WTC11 (cell line): ENCODE data around the gene SVIL. TPM values are rescaled to one million over a fixed set of nuclear protein-coding genes. Genes with fewer than 3 reads are reported as not detected.
A peak's percentile ranks its signal among the peaks of the same experiment; 100 is the strongest.

Experiments
- ATAC-seq: fragments of 200-7000 bp; cut with Tn5 transposase; 2 replicates; pipeline ENCODE4 v1.10.0; 2021; ENCODE audit warnings: mild to moderate bottlenecking, moderate library complexity
- CTCF ChIA-PET: fragments of 300-600 bp; sonication (Branson Sonifier 250); formaldehyde crosslinking; loops from one replicate; lab custom pipeline; 2021; ENCODE audit warnings: antibody characterized with exemption; lab: Charles Lee
- POLR2A ChIA-PET: fragments of 350-600 bp; sonication (Branson Sonifier 250); formaldehyde crosslinking; loops from one replicate; lab custom pipeline; 2021; ENCODE audit warnings: antibody characterized with exemption; lab: Charles Lee
- DNase-seq: peaks from one replicate; pipeline ENCODE4 v3.0.0; 2021; ENCODE audit warnings: low spot score
- H3K27ac Mint-ChIP-seq: 2 replicates; pipeline ENCODE4 v1.8.0; 2021; ENCODE audit warnings: mixed read lengths
- H3K27me3 Mint-ChIP-seq: 2 replicates; pipeline ENCODE4 v1.8.0; 2021; ENCODE audit warnings: low read depth, mild to moderate bottlenecking, moderate library complexity, mixed read lengths
- H3K36me3 Mint-ChIP-seq: 2 replicates; pipeline ENCODE4 v1.8.0; 2021; ENCODE audit warnings: mixed read lengths
- H3K4me1 Mint-ChIP-seq: 2 replicates; pipeline ENCODE4 v1.8.0; 2022; ENCODE audit warnings: mixed read lengths
- H3K4me3 Mint-ChIP-seq: 2 replicates; pipeline ENCODE4 v1.8.0; 2021; ENCODE audit warnings: mild to moderate bottlenecking, moderate library complexity, mixed read lengths
- H3K9me3 Mint-ChIP-seq: 2 replicates; pipeline ENCODE4 v1.8.0; 2021; ENCODE audit warnings: mixed read lengths
- ATF1 ChIP-seq: sonication (generic); formaldehyde crosslinking; IDR thresholded peaks from 2 replicates; pipeline ENCODE4 v1.8.1; 2023; ENCODE audit warnings: mild to moderate bottlenecking, moderate library complexity, missing genetic modification reagents
- CBFB ChIP-seq: sonication (generic); formaldehyde crosslinking; IDR thresholded peaks from 2 replicates; pipeline ENCODE4 v1.8.1; 2022; ENCODE audit warnings: mild to moderate bottlenecking, low read depth, missing genetic modification reagents
- CREB1 ChIP-seq: sonication (generic); formaldehyde crosslinking; IDR thresholded peaks from 2 replicates; pipeline ENCODE4 v1.8.0; 2023; ENCODE audit warnings: mild to moderate bottlenecking, missing genetic modification reagents
- ELF4 ChIP-seq: sonication (generic); formaldehyde crosslinking; IDR thresholded peaks from 2 replicates; pipeline ENCODE4 v1.8.1; 2022; ENCODE audit warnings: low read depth, mild to moderate bottlenecking, moderate library complexity, missing genetic modification reagents
- ESRRA ChIP-seq: sonication (generic); formaldehyde crosslinking; IDR thresholded peaks from 2 replicates; pipeline ENCODE4 v1.8.1; 2022; ENCODE audit warnings: mild to moderate bottlenecking, missing genetic modification reagents, borderline replicate concordance
- GTF2I ChIP-seq: fragments of 250-450 bp; sonication (Bioruptor Pico); conservative IDR thresholded peaks from 2 replicates; pipeline ENCODE4 v1.4.0; 2021; ENCODE audit warnings: mild to moderate bottlenecking
- NFATC4 ChIP-seq: fragments of 250-450 bp; sonication (Bioruptor Pico); IDR thresholded peaks from 2 replicates; pipeline ENCODE4 v1.9.0; 2021; ENCODE audit warnings: mild to moderate bottlenecking
- NFYB ChIP-seq: sonication (generic); formaldehyde crosslinking; conservative IDR thresholded peaks from 2 replicates; pipeline ENCODE4 v1.8.0; 2022; ENCODE audit warnings: low read depth, missing genetic modification reagents
- PRRX2 ChIP-seq: fragments of 250-450 bp; sonication (Bioruptor Pico); IDR thresholded peaks from 2 replicates; pipeline ENCODE4 v1.8.0; 2021; ENCODE audit warnings: mild to moderate bottlenecking
- RELA ChIP-seq: sonication (generic); formaldehyde crosslinking; IDR thresholded peaks from 2 replicates; pipeline ENCODE4 v1.8.1; 2022; ENCODE audit warnings: missing genetic modification reagents, mild to moderate bottlenecking, borderline replicate concordance
- RORB ChIP-seq: fragments of 250-450 bp; sonication (Bioruptor Pico); IDR thresholded peaks from 2 replicates; pipeline ENCODE4 v1.9.0; 2021; ENCODE audit warnings: mild to moderate bottlenecking
- SOX15 ChIP-seq: fragments of 250-450 bp; sonication (Bioruptor Pico); IDR thresholded peaks from 2 replicates; pipeline ENCODE4 v1.9.0; 2021; ENCODE audit warnings: mild to moderate bottlenecking
- TP53 ChIP-seq: sonication (generic); formaldehyde crosslinking; IDR thresholded peaks from 2 replicates; pipeline ENCODE4 v1.8.1; 2023; ENCODE audit warnings: mild to moderate bottlenecking, missing genetic modification reagents
- ZNF121 ChIP-seq: sonication (generic); formaldehyde crosslinking; IDR thresholded peaks from 2 replicates; pipeline ENCODE4 v1.8.0; 2023; ENCODE audit warnings: missing genetic modification reagents
- ZNF232 ChIP-seq: sonication (generic); formaldehyde crosslinking; IDR thresholded peaks from 2 replicates; pipeline ENCODE4 v1.8.0; 2022; ENCODE audit warnings: mild to moderate bottlenecking, missing genetic modification reagents
- ZNF416 ChIP-seq: fragments of 250-450 bp; sonication (Bioruptor Pico); IDR thresholded peaks from 2 replicates; pipeline ENCODE4 v1.9.0; 2021; ENCODE audit warnings: mild to moderate bottlenecking, inconsistent platforms
- total RNA-seq: library from RNA; stranded (reverse); gene quantifications from 3 replicates; pipeline ENCODE4 v1.2.3, GENCODE V29; 2021
- TF ChIP-seq, protein P1 (sequence below): fragments of 250-450 bp; sonication (Bioruptor Pico); IDR thresholded peaks from 2 replicates; pipeline ENCODE4 v1.9.0; 2021; ENCODE audit warnings: mild to moderate bottlenecking
- TF ChIP-seq, protein P2 (sequence below): fragments of 250-450 bp; sonication (Bioruptor Pico); IDR thresholded peaks from 2 replicates; pipeline ENCODE4 v1.9.0; 2021; ENCODE audit warnings: moderate library complexity, mild to moderate bottlenecking, inconsistent platforms, borderline replicate concordance
- TF ChIP-seq, protein P3 (sequence below): sonication (generic); formaldehyde crosslinking; IDR thresholded peaks from 2 replicates; pipeline ENCODE4 v1.8.1; 2023; ENCODE audit warnings: mild to moderate bottlenecking, missing genetic modification reagents, moderate library complexity
- TF ChIP-seq, protein P4 (sequence below): sonication (generic); formaldehyde crosslinking; IDR thresholded peaks from 2 replicates; pipeline ENCODE4 v1.8.1; 2023; ENCODE audit warnings: mild to moderate bottlenecking, moderate library complexity, missing genetic modification reagents
- TF ChIP-seq, protein P5 (sequence below): sonication (generic); formaldehyde crosslinking; IDR thresholded peaks from 2 replicates; pipeline ENCODE4 v1.8.1; 2023; ENCODE audit warnings: mild to moderate bottlenecking, missing genetic modification reagents, moderate library complexity
- TF ChIP-seq, protein P6 (sequence below): sonication (generic); formaldehyde crosslinking; IDR thresholded peaks from 2 replicates; pipeline ENCODE4 v1.8.0; 2023; ENCODE audit warnings: missing genetic modification reagents
- TF ChIP-seq, protein P7 (sequence below): sonication (generic); formaldehyde crosslinking; IDR thresholded peaks from 2 replicates; pipeline ENCODE4 v1.8.0; 2022; ENCODE audit warnings: mild to moderate bottlenecking, missing genetic modification reagents
- TF ChIP-seq, protein P8 (sequence below): sonication (generic); formaldehyde crosslinking; IDR thresholded peaks from 2 replicates; pipeline ENCODE4 v1.8.1; 2022; ENCODE audit warnings: mild to moderate bottlenecking, missing genetic modification reagents, moderate library complexity, borderline replicate concordance
- TF ChIP-seq, protein P9 (sequence below): sonication (generic); formaldehyde crosslinking; IDR thresholded peaks from 2 replicates; pipeline ENCODE4 v1.8.0; 2022; ENCODE audit warnings: missing genetic modification reagents

The SVIL gene
- total RNA-seq, 1 experiment from 2014 or later = 27.1 TPM

DNA sequence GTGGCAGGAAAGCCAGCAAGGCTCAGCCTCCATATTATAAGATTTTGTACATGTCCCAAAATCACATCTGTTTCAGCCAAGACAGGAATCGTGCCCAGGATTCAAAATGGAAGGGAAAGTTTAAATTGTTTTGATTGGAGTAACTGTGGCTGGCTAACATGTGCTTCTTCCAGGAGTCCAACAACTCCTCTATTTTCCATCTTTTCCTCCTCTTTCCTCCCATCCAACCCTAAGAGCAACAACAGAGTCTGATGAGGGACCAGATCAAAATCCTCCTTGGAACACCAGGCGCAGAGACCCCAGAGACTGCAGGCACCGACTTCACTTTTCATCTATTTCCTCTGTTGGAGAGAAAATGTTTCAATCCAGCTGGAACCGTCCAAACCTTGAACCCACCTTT is 36.0 kb upstream of the SVIL start:
- Mint-ChIP-seq H3K4me1 (peaks cover 42% of the 10 kb centered on the region), H3K27me3 (no peaks in the 10 kb centered on the region), H3K27ac (peak overlapping the region; percentile 18; the same call in 1 of the 2 replicates), H3K4me3 (no peak overlapping the region), H3K36me3 (peaks cover 31% of the 10 kb centered on the region), H3K9me3 (peaks cover 23% of the 10 kb centered on the region)
- no peak for DNase-seq
- no peak for TF ChIP-seq CREB1
- TF ChIP-seq TP53 (CRISPR knock-in tag) = no peak
- TF ChIP-seq, protein P1, sequence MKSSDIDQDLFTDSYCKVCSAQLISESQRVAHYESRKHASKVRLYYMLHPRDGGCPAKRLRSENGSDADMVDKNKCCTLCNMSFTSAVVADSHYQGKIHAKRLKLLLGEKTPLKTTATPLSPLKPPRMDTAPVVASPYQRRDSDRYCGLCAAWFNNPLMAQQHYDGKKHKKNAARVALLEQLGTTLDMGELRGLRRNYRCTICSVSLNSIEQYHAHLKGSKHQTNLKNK (CRISPR knock-in tag) = no peak
- no peak for TF ChIP-seq ELF4 (CRISPR knock-in tag)
- TF ChIP-seq NFATC4 (CRISPR knock-in tag) = no peak
- no peak for TF ChIP-seq ATF1 (CRISPR knock-in tag)
- no peak for TF ChIP-seq ESRRA
- TF ChIP-seq, protein P2, sequence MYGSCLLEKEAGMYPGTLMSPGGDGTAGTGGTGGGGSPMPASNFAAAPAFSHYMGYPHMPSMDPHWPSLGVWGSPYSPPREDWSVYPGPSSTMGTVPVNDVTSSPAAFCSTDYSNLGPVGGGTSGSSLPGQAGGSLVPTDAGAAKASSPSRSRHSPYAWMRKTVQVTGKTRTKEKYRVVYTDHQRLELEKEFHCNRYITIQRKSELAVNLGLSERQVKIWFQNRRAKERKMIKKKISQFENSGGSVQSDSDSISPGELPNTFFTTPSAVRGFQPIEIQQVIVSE (CRISPR knock-in tag) = no peak
- TF ChIP-seq, protein P3, sequence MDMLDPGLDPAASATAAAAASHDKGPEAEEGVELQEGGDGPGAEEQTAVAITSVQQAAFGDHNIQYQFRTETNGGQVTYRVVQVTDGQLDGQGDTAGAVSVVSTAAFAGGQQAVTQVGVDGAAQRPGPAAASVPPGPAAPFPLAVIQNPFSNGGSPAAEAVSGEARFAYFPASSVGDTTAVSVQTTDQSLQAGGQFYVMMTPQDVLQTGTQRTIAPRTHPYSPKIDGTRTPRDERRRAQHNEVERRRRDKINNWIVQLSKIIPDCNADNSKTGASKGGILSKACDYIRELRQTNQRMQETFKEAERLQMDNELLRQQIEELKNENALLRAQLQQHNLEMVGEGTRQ (CRISPR knock-in tag) = no peak
- TF ChIP-seq, protein P4, sequence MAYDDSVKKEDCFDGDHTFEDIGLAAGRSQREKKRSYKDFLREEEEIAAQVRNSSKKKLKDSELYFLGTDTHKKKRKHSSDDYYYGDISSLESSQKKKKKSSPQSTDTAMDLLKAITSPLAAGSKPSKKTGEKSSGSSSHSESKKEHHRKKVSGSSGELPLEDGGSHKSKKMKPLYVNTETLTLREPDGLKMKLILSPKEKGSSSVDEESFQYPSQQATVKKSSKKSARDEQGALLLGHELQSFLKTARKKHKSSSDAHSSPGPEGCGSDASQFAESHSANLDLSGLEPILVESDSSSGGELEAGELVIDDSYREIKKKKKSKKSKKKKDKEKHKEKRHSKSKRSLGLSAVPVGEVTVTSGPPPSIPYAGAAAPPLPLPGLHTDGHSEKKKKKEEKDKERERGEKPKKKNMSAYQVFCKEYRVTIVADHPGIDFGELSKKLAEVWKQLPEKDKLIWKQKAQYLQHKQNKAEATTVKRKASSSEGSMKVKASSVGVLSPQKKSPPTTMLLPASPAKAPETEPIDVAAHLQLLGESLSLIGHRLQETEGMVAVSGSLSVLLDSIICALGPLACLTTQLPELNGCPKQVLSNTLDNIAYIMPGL (CRISPR knock-in tag) = no peak
- no peak for ATAC-seq
- CTCF ChIA-PET = no interaction called here
- POLR2A ChIA-PET = no interaction called here

DNA sequence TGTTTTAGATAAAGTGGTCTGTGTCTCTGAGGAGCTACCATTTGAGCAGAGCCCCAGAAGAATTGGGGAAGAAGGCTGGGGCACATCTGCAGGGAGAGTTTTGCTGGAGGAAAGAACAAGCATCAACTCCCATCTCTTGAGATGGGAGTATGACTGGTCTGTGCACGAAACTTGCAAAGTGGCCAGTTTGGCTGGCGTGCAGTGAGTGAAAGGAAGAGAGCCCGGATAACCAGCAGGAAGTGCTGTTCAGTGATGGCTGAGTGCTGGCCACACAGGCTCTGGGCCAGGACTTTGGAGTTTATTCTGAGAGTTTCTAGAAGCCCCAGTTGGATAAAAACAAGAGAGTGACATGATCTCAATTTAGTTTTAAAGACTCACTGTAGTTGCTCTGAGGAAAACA is 34.4 kb upstream of the SVIL start:
- H3K27ac Mint-ChIP-seq = peak overlapping the region; percentile 16
- H3K9me3 Mint-ChIP-seq = peaks cover 10% of the 10 kb centered on the region
- H3K4me3 Mint-ChIP-seq = no peak overlapping the region
- no peak for DNase-seq
- ChIA-PET CTCF (no interaction called here), POLR2A (no interaction called here)
- ATAC-seq = no peak
- no peaks in the 10 kb centered on the region for H3K27me3 Mint-ChIP-seq
- peaks cover 43% of the 10 kb centered on the region for H3K4me1 Mint-ChIP-seq
- peaks cover 17% of the 10 kb centered on the region for H3K36me3 Mint-ChIP-seq
- TF ChIP-seq CBFB (CRISPR knock-in tag) (no peak), NFYB (no peak), RORB (CRISPR knock-in tag) (no peak), ZNF121 (CRISPR knock-in tag) (no peak), CREB1 (no peak), PRRX2 (CRISPR knock-in tag) (no peak), ZNF232 (CRISPR knock-in tag) (no peak), GTF2I (CRISPR knock-in tag) (no peak), RELA (CRISPR knock-in tag) (no peak), TP53 (CRISPR knock-in tag) (no peak), ZNF416 (CRISPR knock-in tag) (no peak), SOX15 (CRISPR knock-in tag) (no peak)
- TF ChIP-seq, protein P5, sequence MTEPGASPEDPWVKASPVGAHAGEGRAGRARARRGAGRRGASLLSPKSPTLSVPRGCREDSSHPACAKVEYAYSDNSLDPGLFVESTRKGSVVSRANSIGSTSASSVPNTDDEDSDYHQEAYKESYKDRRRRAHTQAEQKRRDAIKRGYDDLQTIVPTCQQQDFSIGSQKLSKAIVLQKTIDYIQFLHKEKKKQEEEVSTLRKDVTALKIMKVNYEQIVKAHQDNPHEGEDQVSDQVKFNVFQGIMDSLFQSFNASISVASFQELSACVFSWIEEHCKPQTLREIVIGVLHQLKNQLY = no peak
- TF ChIP-seq, protein P6, sequence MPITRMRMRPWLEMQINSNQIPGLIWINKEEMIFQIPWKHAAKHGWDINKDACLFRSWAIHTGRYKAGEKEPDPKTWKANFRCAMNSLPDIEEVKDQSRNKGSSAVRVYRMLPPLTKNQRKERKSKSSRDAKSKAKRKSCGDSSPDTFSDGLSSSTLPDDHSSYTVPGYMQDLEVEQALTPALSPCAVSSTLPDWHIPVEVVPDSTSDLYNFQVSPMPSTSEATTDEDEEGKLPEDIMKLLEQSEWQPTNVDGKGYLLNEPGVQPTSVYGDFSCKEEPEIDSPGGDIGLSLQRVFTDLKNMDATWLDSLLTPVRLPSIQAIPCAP = no peak
- TF ChIP-seq, protein P7, sequence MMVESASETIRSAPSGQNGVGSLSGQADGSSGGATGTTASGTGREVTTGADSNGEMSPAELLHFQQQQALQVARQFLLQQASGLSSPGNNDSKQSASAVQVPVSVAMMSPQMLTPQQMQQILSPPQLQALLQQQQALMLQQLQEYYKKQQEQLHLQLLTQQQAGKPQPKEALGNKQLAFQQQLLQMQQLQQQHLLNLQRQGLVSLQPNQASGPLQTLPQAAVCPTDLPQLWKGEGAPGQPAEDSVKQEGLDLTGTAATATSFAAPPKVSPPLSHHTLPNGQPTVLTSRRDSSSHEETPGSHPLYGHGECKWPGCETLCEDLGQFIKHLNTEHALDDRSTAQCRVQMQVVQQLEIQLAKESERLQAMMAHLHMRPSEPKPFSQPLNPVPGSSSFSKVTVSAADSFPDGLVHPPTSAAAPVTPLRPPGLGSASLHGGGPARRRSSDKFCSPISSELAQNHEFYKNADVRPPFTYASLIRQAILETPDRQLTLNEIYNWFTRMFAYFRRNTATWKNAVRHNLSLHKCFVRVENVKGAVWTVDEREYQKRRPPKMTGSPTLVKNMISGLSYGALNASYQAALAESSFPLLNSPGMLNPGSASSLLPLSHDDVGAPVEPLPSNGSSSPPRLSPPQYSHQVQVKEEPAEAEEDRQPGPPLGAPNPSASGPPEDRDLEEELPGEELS (CRISPR knock-in tag) = no peak
- TF ChIP-seq, protein P8, sequence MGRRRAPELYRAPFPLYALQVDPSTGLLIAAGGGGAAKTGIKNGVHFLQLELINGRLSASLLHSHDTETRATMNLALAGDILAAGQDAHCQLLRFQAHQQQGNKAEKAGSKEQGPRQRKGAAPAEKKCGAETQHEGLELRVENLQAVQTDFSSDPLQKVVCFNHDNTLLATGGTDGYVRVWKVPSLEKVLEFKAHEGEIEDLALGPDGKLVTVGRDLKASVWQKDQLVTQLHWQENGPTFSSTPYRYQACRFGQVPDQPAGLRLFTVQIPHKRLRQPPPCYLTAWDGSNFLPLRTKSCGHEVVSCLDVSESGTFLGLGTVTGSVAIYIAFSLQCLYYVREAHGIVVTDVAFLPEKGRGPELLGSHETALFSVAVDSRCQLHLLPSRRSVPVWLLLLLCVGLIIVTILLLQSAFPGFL (CRISPR knock-in tag) = no peak
- TF ChIP-seq, protein P9, sequence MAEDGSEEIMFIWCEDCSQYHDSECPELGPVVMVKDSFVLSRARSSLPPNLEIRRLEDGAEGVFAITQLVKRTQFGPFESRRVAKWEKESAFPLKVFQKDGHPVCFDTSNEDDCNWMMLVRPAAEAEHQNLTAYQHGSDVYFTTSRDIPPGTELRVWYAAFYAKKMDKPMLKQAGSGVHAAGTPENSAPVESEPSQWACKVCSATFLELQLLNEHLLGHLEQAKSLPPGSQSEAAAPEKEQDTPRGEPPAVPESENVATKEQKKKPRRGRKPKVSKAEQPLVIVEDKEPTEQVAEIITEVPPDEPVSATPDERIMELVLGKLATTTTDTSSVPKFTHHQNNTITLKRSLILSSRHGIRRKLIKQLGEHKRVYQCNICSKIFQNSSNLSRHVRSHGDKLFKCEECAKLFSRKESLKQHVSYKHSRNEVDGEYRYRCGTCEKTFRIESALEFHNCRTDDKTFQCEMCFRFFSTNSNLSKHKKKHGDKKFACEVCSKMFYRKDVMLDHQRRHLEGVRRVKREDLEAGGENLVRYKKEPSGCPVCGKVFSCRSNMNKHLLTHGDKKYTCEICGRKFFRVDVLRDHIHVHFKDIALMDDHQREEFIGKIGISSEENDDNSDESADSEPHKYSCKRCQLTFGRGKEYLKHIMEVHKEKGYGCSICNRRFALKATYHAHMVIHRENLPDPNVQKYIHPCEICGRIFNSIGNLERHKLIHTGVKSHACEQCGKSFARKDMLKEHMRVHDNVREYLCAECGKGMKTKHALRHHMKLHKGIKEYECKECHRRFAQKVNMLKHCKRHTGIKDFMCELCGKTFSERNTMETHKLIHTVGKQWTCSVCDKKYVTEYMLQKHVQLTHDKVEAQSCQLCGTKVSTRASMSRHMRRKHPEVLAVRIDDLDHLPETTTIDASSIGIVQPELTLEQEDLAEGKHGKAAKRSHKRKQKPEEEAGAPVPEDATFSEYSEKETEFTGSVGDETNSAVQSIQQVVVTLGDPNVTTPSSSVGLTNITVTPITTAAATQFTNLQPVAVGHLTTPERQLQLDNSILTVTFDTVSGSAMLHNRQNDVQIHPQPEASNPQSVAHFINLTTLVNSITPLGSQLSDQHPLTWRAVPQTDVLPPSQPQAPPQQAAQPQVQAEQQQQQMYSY = no peak
